Measurements from ENCODE around the gene RNF175. TPM values are rescaled to one million over a fixed set of nuclear protein-coding genes. Genes with fewer than 3 reads are reported as not detected.

The RNF175 gene
- total RNA-seq = 45.7 TPM

DNA sequence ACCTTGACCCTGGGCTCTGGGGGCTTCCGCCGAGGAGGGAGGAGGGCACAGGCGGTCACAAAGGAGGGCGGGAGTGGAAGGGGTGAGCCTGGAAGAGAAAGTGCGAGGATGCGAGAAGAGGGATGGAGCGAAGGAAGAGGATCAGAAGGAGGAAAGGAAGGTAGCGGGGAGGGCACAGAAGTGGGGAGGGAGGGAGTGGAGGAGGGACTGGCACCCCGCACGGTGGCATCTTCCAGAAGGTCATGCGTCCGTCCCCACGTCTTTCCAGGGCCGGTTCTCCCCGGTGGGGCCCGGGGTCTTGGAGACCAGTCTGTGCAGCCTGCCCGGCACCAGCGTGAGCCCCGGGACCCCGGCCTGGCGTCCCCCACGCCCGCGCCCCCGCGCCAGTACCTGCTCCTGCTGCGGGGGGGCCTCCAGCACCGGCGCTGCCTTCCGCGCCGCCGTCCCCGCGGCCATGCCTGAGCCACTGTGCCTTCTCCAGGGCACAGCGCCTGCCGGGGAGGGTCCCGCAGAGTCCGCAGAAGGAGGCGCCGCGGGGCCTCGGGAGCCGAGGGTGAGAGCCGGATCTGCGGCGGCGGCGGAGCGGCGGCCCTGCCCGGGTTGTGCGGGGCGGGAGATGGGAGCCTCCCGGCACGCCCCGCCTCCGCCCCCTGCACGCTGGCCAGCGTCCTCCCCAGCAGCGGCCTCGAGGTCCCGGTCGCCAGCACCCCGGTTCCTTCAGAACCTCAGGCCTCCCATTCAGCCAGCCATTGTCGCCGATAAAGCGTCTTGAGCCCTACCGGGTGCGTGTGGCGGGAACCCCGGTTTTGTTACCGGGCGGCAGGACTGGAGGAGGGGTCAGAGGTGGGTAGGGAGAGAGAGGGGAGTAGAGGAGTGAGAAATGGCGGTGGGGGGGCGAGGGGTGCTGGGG, at the start of gene RNF175:
Gene RNF175, minus strand, starts transcription at position 618 of the 910 bp plus-strand sequence. Its CDS starts 162 bp downstream, at position 456.

DNA sequence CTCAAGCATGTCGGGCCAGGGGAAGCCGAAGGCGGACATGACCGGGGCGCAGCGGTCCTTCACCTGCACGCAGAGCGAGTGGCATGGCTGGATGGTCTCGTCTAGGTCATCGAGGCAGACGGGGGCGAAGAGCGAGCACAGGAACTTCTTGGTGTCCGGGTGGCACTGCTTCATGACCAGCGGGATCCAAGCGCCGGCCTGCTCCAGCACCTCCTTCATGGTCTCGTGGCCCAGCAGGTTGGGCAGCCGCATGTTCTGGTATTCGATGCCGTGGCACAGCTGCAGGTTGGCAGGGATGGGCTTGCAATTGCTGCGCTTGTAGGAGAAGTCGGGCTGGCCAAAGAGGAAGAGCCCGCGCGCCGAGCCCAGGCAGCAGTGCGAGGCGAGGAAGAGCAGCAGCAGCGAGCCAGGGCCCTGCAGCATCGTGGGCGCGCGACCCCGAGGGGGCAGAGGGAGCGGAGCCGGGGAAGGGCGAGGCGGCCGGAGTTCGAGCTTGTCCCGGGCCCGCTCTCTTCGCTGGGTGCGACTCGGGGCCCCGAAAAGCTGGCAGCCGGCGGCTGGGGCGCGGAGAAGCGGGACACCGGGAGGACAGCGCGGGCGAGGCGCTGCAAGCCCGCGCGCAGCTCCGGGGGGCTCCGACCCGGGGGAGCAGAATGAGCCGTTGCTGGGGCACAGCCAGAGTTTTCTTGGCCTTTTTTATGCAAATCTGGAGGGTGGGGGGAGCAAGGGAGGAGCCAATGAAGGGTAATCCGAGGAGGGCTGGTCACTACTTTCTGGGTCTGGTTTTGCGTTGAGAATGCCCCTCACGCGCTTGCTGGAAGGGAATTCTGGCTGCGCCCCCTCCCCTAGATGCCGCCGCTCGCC, 28.8 kb upstream of the RNF175 start, which contains the start of gene SFRP2:
Gene SFRP2, minus strand, starts transcription at position 671 of the 864 bp plus-strand sequence. Its CDS starts 248 bp downstream, at position 423.

DNA sequence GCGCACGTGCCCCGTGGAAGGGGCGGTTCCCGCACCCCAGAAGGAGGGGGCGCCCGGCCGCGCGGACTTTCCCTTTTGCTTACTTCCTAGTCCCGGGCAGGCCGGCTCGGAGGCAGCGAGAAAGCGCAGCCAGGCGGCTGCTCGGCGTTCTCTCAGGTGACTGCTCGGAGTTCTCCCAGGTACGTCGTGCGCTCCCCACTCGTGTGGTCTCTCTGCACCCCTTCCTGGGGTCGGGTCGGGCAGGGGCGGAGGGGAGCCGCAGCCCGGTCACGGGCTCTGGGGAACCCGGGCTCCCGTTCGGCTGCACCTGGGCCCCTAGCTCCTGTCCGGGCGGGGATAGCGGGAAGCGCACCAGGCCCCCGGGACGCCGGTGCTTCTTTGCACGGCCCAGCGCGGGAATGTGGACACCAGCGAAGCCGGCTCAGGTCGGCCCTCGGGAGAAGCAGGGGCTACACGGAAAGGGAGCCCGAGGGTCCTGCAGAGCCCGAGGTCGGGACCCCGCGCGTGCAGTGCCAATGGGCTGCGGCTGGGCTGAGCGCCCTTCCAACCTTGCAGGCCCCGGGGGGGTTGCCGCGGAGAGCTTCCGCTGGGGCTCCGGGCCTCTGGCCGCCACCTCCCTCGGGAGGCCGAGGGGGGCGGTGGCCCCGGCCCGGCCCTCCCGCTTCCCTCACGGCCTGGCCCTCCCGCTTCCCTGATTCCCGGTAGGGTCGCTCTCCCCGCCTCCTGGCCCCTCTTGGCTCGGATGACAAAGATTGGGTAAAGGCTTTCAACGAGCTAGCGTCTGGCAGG, 75.4 kb downstream of the RNF175 start, which contains the start of gene TLR2:
Gene TLR2, plus strand, starts transcription at position 99 of the 789 bp plus-strand sequence. CDS start 18,628 bp downstream, outside the sequence.

Other genes starting within 250 kb of the RNF175 start
- 1.6 TPM for gene TLR2, start 75.7 kb downstream of the RNF175 start, total RNA-seq
- gene SFRP2, start 29.1 kb upstream of the RNF175 start, total RNA-seq = 4.8 TPM

Measured in diencephalon (tissue), 1 donor.